Measurements from ENCODE around the gene TRIM61.
"Not testable (repeated sequence)": the region's sequence is repeated elsewhere in the genome, so short reads cannot be mapped to it uniquely, and the experiment has no call there.

The TRIM61 gene

DNA sequence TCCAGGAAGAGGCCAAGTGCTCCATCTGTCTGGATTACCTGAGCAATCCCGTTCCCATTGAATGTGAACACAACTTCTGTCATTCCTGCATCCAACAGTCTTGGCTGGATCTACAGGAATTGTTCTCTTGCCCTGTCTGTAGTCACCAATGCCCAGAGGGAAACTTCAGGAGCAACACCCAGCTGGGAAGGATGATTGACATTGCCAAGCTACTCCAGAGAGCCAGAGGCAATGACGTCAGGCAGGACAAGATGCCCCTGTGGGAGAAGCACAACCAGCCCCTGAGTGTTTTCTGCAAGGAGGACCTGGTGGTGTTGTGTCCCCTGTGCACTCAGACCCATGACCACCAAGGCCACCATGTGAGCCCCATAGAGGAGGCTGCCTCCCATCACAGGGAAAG, 33.0 kb upstream of the TRIM61 start:
- no peak overlapping the region for H3K4me3 Mint-ChIP-seq

DNA sequence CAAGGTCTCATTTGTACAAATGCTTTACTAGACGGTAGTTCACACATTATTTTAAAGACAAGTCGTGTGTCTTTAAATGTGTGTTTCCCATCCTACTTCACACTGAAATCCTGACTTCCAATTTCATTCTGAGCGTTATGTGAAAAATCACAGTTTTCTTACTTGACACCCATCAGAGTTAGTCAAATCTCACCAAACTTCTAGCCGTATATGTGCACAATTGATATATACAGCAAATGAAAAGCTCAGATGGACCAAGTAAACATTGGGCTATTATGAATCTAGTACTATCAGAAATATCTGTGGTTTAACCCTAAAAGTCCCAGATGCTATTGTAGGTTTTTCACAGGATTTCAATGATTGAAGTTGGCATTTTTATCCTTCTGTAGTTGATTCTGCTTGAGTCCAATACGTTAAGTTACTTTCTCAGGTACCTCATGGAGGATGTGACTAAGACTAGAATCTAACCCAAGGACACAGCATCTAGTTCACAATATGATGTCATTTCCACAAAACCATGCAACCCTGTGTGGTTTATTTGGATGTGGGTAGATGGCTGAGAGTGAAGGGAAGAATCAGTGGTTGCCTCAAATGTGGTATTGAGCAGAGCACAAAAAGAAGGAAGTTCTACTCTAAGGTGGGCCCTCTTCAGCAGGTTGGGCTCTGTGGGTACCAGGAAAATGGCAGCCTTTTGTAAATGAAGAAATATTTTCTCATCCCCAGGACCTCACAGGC, 32.2 kb upstream of the TRIM61 start:
- Mint-ChIP-seq H3K27me3 (ENCODE audit: low read depth, poor library complexity) (peaks cover 7% of the 10 kb centered on the region), H3K9me3 (no peaks in the 10 kb centered on the region), H3K4me3 (no peak overlapping the region), H3K27ac (peak overlapping the region; percentile 91), H3K4me1 (peaks cover 41% of the 10 kb centered on the region), H3K36me3 (ENCODE audit: low read depth) (no peaks in the 10 kb centered on the region)
- no peak for DNase-seq
- TF ChIP-seq, protein P1, sequence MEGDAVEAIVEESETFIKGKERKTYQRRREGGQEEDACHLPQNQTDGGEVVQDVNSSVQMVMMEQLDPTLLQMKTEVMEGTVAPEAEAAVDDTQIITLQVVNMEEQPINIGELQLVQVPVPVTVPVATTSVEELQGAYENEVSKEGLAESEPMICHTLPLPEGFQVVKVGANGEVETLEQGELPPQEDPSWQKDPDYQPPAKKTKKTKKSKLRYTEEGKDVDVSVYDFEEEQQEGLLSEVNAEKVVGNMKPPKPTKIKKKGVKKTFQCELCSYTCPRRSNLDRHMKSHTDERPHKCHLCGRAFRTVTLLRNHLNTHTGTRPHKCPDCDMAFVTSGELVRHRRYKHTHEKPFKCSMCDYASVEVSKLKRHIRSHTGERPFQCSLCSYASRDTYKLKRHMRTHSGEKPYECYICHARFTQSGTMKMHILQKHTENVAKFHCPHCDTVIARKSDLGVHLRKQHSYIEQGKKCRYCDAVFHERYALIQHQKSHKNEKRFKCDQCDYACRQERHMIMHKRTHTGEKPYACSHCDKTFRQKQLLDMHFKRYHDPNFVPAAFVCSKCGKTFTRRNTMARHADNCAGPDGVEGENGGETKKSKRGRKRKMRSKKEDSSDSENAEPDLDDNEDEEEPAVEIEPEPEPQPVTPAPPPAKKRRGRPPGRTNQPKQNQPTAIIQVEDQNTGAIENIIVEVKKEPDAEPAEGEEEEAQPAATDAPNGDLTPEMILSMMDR (IDR thresholded peaks at IDR 0.05), result no peak

More for the DNA sequence above, 33.0 kb upstream of the TRIM61 start:
- Mint-ChIP-seq H3K9me3 (no peaks in the 10 kb centered on the region), H3K27me3 (ENCODE audit: low read depth, poor library complexity) (peaks cover 7% of the 10 kb centered on the region), H3K36me3 (ENCODE audit: low read depth) (no peaks in the 10 kb centered on the region), H3K4me1 (peaks cover 35% of the 10 kb centered on the region), H3K27ac (no peak overlapping the region)
- DNase-seq, result no peak
- TF ChIP-seq, protein P1 (IDR thresholded peaks at IDR 0.05), result no peak

DNA sequence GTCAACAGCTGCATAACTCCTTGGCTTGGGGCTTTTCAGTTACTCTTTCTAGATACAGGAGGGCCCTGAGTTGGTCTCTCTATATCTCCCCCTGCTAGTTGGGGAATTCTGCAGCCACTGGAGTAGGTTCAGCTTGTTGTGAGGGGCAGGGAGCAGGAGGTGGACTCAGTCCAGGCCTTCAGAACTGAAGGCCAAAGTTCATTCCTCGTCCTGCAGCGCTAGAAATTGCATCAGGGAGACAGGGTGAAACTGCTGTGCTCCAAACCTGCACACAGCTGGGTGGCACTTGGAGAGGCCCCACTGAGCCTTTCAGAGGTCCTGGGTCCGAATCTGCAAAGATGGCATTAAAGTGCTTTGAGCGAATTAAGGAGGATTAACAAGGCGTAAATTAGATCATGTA, 29.4 kb upstream of the TRIM61 start:
- H3K27me3 Mint-ChIP-seq (ENCODE audit: low read depth, poor library complexity), result peaks cover 7% of the 10 kb centered on the region
- no peaks in the 10 kb centered on the region for H3K9me3 Mint-ChIP-seq
- no peak overlapping the region for H3K27ac Mint-ChIP-seq
- H3K4me3 Mint-ChIP-seq, result no peak overlapping the region
- peaks cover 48% of the 10 kb centered on the region for H3K4me1 Mint-ChIP-seq
- TF ChIP-seq, protein P1 (IDR thresholded peaks at IDR 0.05), result no peak
- DNase-seq, result no peak
- H3K36me3 Mint-ChIP-seq (ENCODE audit: low read depth), result no peaks in the 10 kb centered on the region

DNA sequence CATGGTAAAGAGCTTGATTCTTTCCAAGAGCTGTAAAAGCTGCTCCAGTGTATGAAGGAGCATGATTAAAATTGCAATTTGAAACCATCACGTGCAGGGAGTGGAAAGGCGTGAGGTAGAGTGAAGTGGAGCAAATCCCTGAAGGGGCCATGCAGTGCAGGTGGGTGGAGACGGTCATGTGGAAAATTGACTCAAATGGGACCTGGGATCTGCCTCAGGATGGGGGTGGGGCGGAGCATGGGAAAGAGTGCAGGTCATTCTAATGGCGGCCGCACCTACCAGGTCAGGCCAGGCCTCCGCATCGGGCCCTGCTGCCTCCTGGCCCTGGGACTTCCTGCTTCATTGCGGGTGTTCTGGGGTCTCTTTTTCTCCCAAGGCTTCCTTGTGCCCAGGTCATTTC, 29.0 kb upstream of the TRIM61 start:
- no peaks in the 10 kb centered on the region for H3K36me3 Mint-ChIP-seq (ENCODE audit: low read depth)
- DNase-seq, result peak; percentile 13
- H3K27ac Mint-ChIP-seq, result no peak overlapping the region
- H3K4me1 Mint-ChIP-seq, result peaks cover 52% of the 10 kb centered on the region
- peaks cover 7% of the 10 kb centered on the region for H3K27me3 Mint-ChIP-seq (ENCODE audit: low read depth, poor library complexity)
- no peak overlapping the region for H3K4me3 Mint-ChIP-seq
- no peaks in the 10 kb centered on the region for H3K9me3 Mint-ChIP-seq
- TF ChIP-seq, protein P1 (IDR thresholded peaks at IDR 0.05), result no peak

DNA sequence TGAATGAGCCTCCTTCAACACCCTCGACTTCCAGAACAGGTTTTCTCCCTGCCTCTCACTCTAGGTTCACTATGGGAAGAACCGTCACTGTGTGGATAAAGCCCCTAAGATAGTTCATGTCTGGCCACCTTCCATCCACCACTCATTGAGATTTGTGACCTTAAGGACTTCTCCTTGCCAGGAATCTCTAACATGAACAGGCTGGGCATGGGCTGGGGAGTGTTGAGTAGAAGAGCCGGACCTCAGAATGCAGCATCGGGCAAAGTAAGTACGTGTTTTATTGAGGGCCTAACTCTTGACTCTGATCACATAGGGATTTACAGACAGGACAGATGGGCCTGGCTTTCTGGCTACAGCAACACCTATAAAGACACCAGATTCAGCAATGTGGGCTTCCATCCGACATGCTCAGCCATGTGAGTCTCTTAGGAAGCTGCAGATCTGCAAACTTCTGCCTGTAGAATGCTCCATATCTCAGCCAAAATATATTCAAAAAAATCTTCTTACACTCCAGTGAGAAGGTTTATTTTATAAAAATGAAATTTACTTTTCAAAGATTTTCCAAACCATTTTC, 28.0 kb upstream of the TRIM61 start:
- H3K4me3 Mint-ChIP-seq, result no peak overlapping the region
- H3K27ac Mint-ChIP-seq, result peak overlapping the region; percentile 75
- H3K27me3 Mint-ChIP-seq (ENCODE audit: low read depth, poor library complexity), result peaks cover 7% of the 10 kb centered on the region
- peaks cover 53% of the 10 kb centered on the region for H3K4me1 Mint-ChIP-seq
- no peaks in the 10 kb centered on the region for H3K9me3 Mint-ChIP-seq
- DNase-seq, result no peak
- TF ChIP-seq, protein P1 (IDR thresholded peaks at IDR 0.05), result no peak
- no peaks in the 10 kb centered on the region for H3K36me3 Mint-ChIP-seq (ENCODE audit: low read depth)

DNA sequence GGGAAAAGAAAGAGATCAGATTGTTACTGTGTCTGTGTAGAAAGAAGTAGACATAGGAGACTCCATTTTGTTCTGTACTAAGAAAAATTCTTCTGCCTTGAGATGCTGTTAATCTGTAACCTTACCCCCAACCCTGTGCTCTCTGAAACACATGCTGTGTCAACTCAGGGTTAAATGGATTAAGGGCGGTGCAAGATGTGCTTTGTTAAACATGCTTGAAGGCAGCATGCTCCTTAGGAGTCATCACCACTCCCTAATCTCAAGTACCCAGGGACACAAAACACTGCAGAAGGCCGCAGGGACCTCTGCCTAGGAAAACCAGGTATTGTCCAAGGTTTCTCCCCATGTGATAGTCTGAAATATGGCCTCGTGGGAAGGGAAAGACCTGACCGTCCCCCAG, 24.5 kb upstream of the TRIM61 start:
- H3K9me3 Mint-ChIP-seq; H3K27ac Mint-ChIP-seq; H3K27me3 Mint-ChIP-seq (ENCODE audit: low read depth, poor library complexity); H3K4me3 Mint-ChIP-seq; H3K36me3 Mint-ChIP-seq (ENCODE audit: low read depth); DNase-seq: not testable (repeated sequence)
- peaks cover 36% of the 10 kb centered on the region for H3K4me1 Mint-ChIP-seq

DNA sequence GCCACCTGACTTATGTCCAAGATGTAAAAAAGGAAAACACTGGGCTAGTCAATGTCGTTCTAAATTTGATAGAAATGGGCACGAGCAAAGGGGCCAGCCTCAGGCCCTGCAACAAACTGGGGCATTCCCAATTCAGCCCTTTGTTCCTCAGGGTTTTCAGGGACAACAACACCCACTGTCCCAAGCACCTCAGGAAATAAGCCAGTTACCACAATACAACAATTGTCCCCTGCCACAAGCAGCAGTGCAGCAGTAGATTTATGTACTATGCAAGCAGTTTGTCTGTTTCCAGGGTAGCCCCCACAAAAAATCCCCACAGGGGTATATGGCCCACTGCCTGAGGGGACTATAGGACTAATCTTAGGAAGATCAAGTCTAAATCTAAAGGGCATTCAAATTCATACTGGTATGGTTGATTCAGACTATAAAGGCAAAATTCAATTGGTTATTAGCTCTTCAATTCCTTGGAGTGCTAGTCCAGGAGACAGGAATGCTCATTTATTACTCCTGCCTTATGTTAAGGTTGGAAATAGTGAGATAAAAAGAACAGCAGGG, 21.1 kb upstream of the TRIM61 start:
- H3K4me1 Mint-ChIP-seq, result peaks cover 29% of the 10 kb centered on the region
- not testable (repeated sequence) for H3K27me3 Mint-ChIP-seq (ENCODE audit: low read depth, poor library complexity); H3K9me3 Mint-ChIP-seq; H3K27ac Mint-ChIP-seq; H3K4me3 Mint-ChIP-seq; H3K36me3 Mint-ChIP-seq (ENCODE audit: low read depth); DNase-seq
